NCI-H510A (cell line): ENCODE data around the gene TMC8.
"Not testable (repeated sequence)": the region's sequence is repeated elsewhere in the genome, so short reads cannot be mapped to it uniquely, and the experiment has no call there.

Experiments
- DNase-seq: peaks from one replicate; lab custom pipeline; 2025; lab: John Stamatoyannopoulos, UW

Gene TMC8, protein sequence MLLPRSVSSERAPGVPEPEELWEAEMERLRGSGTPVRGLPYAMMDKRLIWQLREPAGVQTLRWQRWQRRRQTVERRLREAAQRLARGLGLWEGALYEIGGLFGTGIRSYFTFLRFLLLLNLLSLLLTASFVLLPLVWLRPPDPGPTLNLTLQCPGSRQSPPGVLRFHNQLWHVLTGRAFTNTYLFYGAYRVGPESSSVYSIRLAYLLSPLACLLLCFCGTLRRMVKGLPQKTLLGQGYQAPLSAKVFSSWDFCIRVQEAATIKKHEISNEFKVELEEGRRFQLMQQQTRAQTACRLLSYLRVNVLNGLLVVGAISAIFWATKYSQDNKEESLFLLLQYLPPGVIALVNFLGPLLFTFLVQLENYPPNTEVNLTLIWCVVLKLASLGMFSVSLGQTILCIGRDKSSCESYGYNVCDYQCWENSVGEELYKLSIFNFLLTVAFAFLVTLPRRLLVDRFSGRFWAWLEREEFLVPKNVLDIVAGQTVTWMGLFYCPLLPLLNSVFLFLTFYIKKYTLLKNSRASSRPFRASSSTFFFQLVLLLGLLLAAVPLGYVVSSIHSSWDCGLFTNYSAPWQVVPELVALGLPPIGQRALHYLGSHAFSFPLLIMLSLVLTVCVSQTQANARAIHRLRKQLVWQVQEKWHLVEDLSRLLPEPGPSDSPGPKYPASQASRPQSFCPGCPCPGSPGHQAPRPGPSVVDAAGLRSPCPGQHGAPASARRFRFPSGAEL

DNA sequence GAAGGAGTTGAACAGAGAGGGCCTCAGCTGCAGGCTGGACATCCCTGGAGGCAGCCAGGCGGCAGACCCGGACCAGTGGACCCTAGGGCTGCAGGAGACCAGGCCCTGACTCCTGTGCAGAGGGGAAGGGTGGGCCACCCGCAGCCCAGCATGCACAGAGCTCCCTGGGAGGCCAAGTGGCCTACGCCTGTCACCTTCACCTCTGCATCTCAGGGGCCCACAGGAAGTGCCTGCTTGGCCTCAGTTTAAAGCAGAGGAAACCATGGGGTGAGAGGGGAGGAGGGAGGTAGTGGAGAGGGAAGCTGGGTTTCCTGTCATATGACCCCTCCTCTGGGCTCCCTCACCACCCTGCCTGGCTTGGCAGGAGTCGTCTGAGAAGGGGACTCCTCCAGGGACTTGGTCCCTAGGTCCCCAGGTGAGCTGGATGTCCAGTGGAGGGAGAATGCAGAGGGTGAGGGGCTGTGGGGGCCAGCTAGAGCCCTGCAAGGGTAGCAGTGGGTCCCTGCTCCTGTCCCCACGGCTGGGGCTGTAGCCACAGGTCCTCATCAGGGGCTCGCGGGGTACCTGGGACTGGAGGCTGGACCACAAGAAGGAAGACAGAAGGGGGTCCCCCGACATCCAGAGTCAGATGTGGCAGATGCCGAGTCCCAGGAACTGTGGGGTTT is at the start of gene TMC8:
Gene TMC8 (plus strand): TSS at position 335 of the 665 bp plus-strand sequence. CDS start 818 bp downstream, outside the sequence.
- no peak for DNase-seq

- DNase-seq = no peak
Observed at GRCh38 chr17:78081551-78081950, 49.0 kb upstream of the TMC8 start.

DNA sequence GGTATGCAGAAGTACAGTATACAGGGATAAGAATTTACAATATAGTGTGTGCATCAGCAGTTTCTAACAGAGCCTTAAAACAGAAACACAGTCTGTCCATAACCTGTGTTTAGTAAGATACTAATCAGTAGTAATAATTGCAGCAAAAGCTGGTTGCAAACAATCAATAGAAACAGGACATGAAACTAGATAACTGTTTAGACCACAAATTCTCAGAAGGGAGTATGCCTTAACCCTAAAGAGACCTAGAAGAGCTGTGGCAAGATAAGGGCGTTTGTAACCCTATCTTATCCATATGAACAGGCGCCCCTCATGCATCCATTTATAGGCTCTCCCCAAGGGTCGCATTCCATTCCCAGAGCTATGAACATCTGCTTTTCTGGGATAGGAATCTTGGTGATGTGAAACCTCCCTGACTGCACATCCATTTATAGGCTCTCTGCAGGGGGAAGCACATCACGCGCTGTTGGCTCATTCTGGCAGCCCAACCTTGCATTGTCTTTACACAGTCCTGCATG is 48.2 kb upstream of the TMC8 start:
- not testable (repeated sequence) for DNase-seq

GRCh38 chr17:78082988-78083387 is 47.6 kb upstream of the TMC8 start:
- peak; percentile 81 for DNase-seq

DNA sequence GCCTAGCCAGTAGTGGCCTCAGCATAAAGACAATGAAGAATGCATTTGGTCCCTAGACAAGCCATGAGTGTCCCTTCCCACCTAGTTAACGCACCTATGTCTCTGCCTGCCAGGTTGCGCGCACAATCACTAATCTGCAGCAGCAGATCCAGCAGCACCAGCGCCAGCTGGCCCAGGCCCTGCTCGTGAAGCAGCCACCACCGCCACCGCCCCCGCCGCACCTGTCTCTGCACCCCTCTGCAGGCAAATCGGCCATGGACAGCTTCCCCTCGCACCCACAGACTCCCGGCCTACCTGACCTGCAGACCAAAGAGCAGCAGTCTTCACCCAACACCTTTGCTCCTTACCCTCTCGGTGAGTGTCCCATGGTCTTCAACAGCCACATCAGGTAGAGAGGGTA is 43.8 kb upstream of the TMC8 start:
- DNase-seq = no peak

DNA sequence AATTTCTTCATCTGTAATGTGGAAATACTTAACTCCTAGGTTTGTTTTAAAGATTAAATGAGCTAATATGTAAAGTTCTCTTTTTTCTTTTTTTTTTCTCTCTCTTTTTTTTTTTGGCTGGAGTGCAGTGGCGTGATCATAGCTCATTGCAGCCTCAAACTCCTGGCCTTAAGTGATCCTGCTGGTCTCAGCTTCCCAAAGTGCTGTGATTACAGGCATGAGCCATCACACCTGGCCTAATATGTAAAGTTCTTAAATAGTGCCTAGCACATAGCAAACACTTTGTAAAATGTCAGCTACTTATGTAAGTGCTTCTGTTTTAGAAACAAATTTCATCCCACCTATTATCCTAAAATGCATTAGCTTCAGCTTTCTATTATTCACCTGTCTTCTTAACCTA is 42.0 kb upstream of the TMC8 start:
- DNase-seq = no peak

GRCh38 chr17:78089576-78090281 is 40.8 kb upstream of the TMC8 start:
- no peak for DNase-seq

DNA sequence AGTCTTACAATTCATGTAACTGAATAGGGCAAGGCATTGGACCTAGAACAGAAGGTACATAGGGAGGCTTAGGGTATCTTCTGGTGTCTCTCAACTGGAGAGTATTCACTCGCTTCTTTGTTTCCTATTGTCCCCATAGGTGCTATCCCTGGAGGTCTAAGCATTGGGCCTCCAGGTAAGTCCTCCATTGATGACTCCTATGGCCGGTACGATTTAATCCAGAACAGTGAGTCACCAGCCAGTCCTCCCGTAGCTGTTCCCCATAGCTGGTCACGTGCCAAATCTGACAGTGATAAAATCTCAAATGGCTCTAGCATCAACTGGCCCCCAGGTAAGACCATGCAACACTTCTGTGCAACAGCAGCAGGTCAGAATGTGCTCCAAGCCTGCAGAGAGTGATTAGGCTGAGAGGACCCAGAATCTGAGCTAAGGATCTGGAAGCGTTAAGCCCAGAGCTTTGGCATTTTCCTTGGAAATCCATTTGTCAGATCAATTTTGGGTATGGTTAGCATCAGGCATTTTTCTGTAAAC is 37.7 kb upstream of the TMC8 start:
- DNase-seq = no peak

- no peak for DNase-seq
Observed at GRCh38 chr17:78095035-78095434, 35.5 kb upstream of the TMC8 start.

GRCh38 chr17:78096093-78096492 is 34.5 kb upstream of the TMC8 start:
- DNase-seq = no peak

GRCh38 chr17:78101112-78101511 is 29.5 kb upstream of the TMC8 start:
- DNase-seq = no peak

- no peak for DNase-seq
Observed at GRCh38 chr17:78101542-78101941, 29.0 kb upstream of the TMC8 start.

DNA sequence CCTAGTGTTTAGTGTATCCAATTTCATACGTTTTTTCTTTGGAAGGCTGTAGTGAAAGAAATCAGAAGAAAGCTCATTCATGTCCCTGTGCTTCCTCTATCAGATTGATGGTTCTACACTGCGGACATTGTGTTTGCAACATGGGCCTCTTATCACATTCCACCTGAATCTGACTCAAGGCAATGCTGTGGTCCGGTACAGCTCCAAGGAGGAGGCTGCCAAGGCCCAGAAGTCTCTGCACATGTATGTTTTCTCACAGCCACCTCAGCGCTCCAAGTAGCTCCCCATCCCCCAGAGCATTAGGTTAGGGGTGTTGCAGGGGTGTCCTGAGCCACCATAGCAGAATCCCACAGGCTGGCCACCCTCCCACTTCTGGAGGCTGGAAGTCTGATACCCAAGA is 27.3 kb upstream of the TMC8 start:
- DNase-seq = no peak

DNA sequence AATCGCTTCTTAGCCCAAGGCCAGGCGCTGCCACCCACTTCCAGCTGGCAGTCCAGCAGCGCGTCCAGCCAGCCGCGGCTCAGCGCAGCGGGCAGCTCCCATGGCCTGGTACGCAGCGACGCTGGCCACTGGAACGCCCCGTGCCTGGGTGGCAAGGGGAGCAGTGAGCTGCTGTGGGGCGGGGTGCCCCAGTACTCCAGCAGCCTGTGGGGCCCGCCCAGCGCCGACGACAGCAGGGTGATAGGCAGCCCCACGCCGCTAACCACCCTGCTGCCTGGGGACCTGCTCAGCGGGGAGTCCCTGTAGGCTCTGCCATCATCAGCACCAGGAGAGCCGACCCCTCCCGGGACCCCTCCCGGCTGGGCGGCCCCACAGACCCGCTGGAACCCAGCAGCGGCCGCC is 26.0 kb upstream of the TMC8 start:
- DNase-seq = no peak

GRCh38 chr17:78105101-78105500 is 25.5 kb upstream of the TMC8 start:
- DNase-seq = no peak

DNA sequence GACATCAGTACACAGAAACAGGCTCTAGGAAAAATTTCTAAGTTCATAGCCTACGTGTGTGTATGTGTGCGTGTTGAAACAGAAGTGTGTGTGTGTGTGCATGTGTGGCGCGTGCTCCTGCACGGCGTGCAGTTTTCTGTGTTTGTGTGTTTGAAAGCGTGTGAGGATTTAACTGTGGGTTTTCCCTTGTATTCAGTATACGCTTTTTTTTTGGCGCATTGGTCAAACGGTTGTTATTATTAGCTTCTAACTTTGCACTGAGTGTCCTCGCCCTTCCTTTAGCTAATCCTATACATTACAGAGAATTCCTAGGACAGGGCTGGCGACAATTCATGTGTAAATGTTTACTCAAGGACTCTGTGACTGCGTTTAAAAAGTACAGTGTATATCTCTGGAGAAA is 25.0 kb upstream of the TMC8 start:
- no peak for DNase-seq

GRCh38 chr17:78106211-78106610 is 24.4 kb upstream of the TMC8 start:
- DNase-seq = no peak

- DNase-seq = no peak
Observed at GRCh38 chr17:78107457-78107856, 23.1 kb upstream of the TMC8 start.

GRCh38 chr17:78107976-78108725 is 22.4 kb upstream of the TMC8 start:
- DNase-seq = no peak

DNA sequence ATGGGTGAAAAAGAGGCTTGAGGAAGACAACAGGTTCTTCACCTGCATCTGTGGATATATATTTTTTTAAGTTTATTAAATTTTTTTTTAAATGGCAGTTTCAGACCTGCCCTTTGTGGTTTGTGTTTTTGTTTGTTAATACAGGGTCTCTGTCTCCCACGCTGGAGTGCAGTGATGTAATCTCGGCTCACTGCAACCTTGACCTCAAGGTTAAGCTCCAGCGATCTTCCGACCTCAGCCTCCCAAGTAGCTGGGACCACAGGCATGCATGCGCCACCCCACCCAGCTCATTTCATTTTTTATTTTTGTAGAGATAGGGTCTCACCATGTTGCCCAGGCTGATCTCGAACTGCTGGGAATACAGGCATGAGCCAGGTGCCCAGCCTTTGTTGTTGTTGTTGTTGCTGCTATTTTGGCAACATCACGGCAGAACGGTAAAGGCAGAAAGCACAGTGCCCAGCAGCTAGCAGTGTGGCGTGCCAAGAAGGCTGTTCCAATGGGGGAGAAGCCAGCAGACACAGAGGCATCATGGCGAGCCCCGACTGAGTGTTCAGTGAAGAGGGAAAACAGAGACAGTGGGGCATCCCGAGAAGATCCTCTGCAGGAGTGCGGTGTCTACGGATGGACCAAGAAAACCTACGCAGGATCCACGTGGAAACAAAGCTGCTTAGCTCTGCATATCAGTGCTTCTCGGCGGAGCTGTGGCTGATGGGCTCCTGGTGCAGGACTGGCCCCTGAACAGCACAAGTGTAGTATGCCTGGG is 21.7 kb upstream of the TMC8 start:
- no peak for DNase-seq

DNA sequence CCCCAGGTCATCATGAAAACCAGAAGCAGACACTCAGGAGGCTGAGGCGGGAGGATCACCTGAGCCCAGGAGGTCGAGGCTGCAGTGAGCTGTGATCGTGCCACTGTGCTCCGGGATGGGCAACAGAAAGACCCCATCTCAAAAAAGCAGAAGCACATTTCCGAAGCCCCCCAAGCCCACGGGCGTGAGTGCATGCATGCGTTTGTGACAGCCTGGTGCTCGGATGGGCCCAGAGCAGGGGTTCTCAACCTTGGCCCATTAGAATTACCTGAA is 21.1 kb upstream of the TMC8 start:
- DNase-seq = no peak
